ENCODE results near the gene ZNF37A.
"Not testable (repeated sequence)": the region's sequence is repeated elsewhere in the genome, so short reads cannot be mapped to it uniquely, and the experiment has no call there.

The ZNF37A gene

GRCh38 chr10:38127812-38128211 lies 33.7 kb downstream of the ZNF37A start:
- TF ChIP-seq CTCF (IDR thresholded peaks at IDR 0.05; ENCODE audit: insufficient read depth, low read length, poor library complexity, severe bottlenecking), result no peak
- no peak for DNase-seq (ENCODE audit: extremely low read depth, insufficient read length)
- no peaks in the 10 kb centered on the region for H3K27me3 ChIP-seq (replicated peaks; ENCODE audit: control insufficient read depth, insufficient read depth, low read length)
- H3K4me3 ChIP-seq (replicated peaks; ENCODE audit: low read depth, low read length), result no peak overlapping the region
- no peaks in the 10 kb centered on the region for H3K36me3 ChIP-seq (ENCODE audit: control insufficient read depth, insufficient read depth, low read length)

- H3K36me3 ChIP-seq (ENCODE audit: control insufficient read depth, insufficient read depth, low read length), result no peaks in the 10 kb centered on the region
- TF ChIP-seq CTCF (IDR thresholded peaks at IDR 0.05; ENCODE audit: insufficient read depth, low read length, poor library complexity, severe bottlenecking), result no peak
- no peak for DNase-seq (ENCODE audit: extremely low read depth, insufficient read length)
- H3K4me3 ChIP-seq (replicated peaks; ENCODE audit: low read depth, low read length), result no peak overlapping the region
- no peaks in the 10 kb centered on the region for H3K27me3 ChIP-seq (replicated peaks; ENCODE audit: control insufficient read depth, insufficient read depth, low read length)
Observed at GRCh38 chr10:38143587-38143986, 49.5 kb downstream of the ZNF37A start.

- no peaks in the 10 kb centered on the region for H3K27me3 ChIP-seq (replicated peaks; ENCODE audit: control insufficient read depth, insufficient read depth, low read length)
- TF ChIP-seq CTCF (IDR thresholded peaks at IDR 0.05; ENCODE audit: insufficient read depth, low read length, poor library complexity, severe bottlenecking), result no peak
- no peak for DNase-seq (ENCODE audit: extremely low read depth, insufficient read length)
- no peak overlapping the region for H3K4me3 ChIP-seq (replicated peaks; ENCODE audit: low read depth, low read length)
- no peaks in the 10 kb centered on the region for H3K36me3 ChIP-seq (ENCODE audit: control insufficient read depth, insufficient read depth, low read length)
Observed at GRCh38 chr10:38146579-38147333, 52.6 kb downstream of the ZNF37A start.

- Histone ChIP-seq H3K27me3 (replicated peaks; ENCODE audit: control insufficient read depth, insufficient read depth, low read length) (no peaks in the 10 kb centered on the region), H3K36me3 (ENCODE audit: control insufficient read depth, insufficient read depth, low read length) (no peaks in the 10 kb centered on the region), H3K4me3 (replicated peaks; ENCODE audit: low read depth, low read length) (no peak overlapping the region)
- DNase-seq (ENCODE audit: extremely low read depth, insufficient read length), result no peak
- TF ChIP-seq CTCF (IDR thresholded peaks at IDR 0.05; ENCODE audit: insufficient read depth, low read length, poor library complexity, severe bottlenecking), result no peak
Observed at GRCh38 chr10:38147686-38148085, 53.5 kb downstream of the ZNF37A start.

- H3K4me3 ChIP-seq (replicated peaks; ENCODE audit: low read depth, low read length); H3K27me3 ChIP-seq (replicated peaks; ENCODE audit: control insufficient read depth, insufficient read depth, low read length); H3K36me3 ChIP-seq (ENCODE audit: control insufficient read depth, insufficient read depth, low read length); DNase-seq (ENCODE audit: extremely low read depth, insufficient read length): not testable (repeated sequence)
Observed at GRCh38 chr10:38150891-38151463, 56.8 kb downstream of the ZNF37A start.

GRCh38 chr10:38156416-38157269 lies 62.5 kb downstream of the ZNF37A start:
- TF ChIP-seq CTCF (IDR thresholded peaks at IDR 0.05; ENCODE audit: insufficient read depth, low read length, poor library complexity, severe bottlenecking), result no peak
- no peak overlapping the region for H3K4me3 ChIP-seq (replicated peaks; ENCODE audit: low read depth, low read length)
- no peaks in the 10 kb centered on the region for H3K27me3 ChIP-seq (replicated peaks; ENCODE audit: control insufficient read depth, insufficient read depth, low read length)
- no peaks in the 10 kb centered on the region for H3K36me3 ChIP-seq (ENCODE audit: control insufficient read depth, insufficient read depth, low read length)
- DNase-seq (ENCODE audit: extremely low read depth, insufficient read length), result no peak

Measured in GM06990 (cell line).